Lower leg skin (tissue), 3 donors: ENCODE measurements around the gene SPDYA.

Experiments used
- CTCF ChIP-seq, 3 donors: fragments of 450-650 bp; IDR thresholded peaks; one replicate each; pipeline ENCODE4 v1.5.1; 2016; ENCODE audit warnings: antibody characterized with exemption in 3 of 3, mild to moderate bottlenecking in 3 of 3, moderate library complexity in 2 of 3
- POLR2A ChIP-seq, 2 donors: fragments of 450-650 bp; IDR thresholded peaks; one replicate each; pipeline ENCODE4 v1.6.1; 2016 to 2017; ENCODE audit warnings: antibody characterized with exemption in 2 of 2, mild to moderate bottlenecking in 1 of 2, moderate library complexity in 1 of 2

GRCh38 chr2:28838971-28839370, 28.3 kb downstream of the SPDYA start:
- no peak for TF ChIP-seq POLR2A (IDR thresholded peaks at IDR 0.05)
- no peak for TF ChIP-seq CTCF (IDR thresholded peaks at IDR 0.05)
